Dedifferentiated amniotic fluid mesenchymal stem cell (primary cell): ENCODE results near the gene DENND1B.
A peak's percentile ranks its signal among the peaks of the same experiment; 100 is the strongest.
"Not testable (repeated sequence)": the region's sequence is repeated elsewhere in the genome, so short reads cannot be mapped to it uniquely, and the experiment has no call there.

ENCODE experiments used
- DNase-seq: peaks from one replicate; pipeline ENCODE4 v3.0.0-alpha.2; 2016; ENCODE audit errors: extremely low spot score

The DENND1B gene

DNA sequence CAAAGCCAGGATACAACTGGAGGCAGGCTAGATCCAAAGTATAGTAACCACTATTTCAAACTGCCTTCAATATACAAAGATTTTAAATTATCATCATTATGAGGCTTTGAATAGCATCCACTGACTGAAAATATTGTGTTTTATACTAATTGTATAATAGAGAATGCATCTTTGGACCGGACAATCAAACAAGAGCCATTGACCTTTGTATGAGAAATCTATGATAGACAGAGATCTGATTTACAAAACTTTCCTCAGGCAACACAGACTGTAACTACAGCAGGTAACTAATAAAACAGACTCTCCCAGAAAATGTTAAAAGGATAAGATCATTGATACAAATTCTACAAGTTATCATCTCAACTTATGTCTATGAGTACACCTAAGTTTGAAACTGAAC lies 152.9 kb downstream of the DENND1B start:
- no peak for DNase-seq

DNA sequence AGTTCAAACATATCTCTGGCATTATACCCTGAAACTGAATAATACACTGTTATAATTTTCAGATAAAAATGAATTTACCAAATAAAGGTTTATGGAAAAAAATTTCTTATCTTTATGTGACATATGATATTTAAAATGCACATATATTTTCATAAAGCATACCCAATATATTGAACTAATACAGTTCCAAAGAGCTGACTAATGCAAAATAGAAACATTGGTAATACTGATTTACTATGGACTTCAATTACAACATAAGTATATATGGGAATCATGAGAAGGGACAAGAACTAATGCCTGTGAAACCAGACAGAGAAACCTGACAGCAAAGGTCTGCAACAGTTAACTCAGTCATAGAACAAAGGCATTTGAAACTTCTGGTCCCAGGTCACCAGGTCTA lies 153.5 kb downstream of the DENND1B start:
- no peak for DNase-seq

DNA sequence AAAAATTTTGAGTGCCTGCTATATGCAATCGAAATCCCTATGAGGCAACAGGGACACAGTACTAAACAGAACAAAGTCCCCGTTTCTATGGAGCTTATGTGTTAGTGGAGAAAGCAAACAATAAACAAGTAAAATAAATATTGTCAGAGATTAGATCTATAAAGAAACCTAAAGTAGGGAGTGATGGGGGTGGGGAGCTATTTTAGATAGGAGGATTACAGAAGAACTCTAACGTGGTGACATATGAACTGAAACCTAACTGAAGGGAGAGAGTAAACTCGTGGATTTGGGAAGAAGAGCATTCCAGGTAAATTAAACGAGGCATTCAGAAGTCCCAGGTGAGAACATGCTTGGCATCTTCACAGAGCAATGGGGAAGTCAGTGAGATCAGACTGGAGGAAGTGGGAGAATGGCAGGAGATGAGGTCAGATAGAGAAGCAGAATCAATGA lies 154.5 kb downstream of the DENND1B start:
- DNase-seq, result no peak

DNA sequence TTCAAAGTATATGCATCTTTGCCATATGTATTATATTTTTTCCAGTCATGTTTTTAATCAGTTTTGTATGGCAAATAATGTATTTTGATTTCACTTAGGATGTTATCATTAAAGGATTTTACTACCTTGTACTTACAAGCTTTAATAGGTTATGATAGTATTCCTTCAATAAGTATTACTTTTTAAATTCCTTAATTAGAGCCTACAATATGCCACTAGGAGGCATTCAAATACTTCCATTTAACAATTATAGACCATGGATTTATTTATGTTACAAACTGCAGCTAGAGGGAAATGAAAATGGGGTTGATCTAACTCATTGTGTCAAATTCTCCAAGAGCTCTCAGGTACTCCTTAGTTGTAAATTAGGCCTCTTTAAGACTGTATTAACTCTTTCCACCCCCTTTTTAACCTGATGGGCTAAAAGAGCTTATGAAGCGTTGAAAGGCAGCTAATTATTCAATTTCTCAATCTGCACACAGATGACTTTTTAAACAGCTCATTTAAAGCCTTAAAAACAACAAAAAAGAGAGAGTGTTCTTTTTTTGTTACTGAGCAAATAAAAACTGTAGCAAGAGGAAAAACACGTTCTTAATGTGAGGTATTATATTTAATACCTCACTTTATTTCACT lies 156.2 kb downstream of the DENND1B start:
- DNase-seq, result peak; percentile 36

DNA sequence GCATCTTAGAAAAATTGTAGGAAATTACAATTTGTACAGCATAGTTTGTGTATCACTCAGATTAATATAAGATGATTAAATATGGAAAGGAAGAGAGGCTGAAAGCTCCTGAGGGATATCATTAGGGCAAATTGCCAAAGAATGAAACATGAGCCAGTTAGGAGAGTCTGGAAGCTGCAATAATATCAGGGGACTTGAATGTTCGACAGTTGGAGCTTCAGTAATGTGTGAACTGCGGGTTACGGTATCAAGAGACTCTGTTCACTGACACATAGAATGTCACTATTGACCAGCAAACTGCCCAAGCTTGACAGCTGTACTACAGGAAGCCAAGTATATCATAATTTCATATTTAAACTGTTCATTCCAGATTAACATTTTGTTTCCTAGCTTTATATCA lies 157.2 kb downstream of the DENND1B start:
- no peak for DNase-seq

DNA sequence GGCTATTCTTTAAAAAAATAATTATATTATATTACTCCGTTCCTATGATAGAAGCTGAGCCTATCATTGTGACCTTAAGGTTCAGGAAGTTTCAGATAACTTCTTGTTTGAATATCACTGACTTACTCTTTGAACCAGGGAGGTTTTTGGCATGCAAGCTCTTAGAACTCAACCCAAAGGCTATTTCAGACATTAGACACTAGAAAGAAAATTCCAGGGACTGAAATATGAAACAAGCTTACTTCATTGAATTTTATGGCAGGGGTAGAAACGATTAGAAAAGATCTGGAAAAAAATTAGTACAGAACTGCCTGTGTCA lies 159.6 kb downstream of the DENND1B start:
- no peak for DNase-seq

DNA sequence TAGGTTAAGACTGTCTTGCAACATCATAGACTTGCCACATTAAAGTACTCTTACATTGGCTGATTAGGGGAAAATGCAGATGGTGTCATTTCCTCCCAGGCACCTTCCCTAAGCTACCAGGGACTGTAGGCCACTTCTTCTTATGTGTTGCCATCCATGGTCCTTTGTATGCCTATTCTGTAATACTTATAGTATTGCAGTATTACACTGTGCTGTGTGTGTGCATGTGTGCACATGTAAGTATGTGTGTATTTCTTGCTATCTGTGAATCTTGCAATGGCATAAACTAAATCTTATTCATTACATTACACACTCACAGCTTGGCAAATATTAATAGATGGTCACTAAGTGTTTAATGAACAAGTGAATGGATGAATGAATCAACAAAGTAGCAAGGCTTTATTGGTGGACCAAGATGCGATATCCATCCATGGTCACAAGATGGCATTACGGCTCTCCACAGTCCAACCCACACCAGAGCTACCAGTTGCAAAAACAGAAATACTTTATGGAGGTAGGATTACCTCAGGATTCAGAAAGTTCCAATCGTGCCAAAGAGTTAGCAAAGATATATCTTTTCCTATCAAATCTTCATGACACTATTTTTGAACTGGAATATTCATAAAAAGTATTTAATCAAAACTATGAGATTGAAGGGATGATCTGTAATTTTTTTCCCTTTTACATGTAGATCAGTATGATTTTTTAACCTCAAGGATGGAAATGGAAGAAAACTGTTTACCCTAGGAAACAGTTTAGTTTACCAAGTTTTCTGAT lies 160.2 kb downstream of the DENND1B start:
- peak; percentile 65 for DNase-seq

DNA sequence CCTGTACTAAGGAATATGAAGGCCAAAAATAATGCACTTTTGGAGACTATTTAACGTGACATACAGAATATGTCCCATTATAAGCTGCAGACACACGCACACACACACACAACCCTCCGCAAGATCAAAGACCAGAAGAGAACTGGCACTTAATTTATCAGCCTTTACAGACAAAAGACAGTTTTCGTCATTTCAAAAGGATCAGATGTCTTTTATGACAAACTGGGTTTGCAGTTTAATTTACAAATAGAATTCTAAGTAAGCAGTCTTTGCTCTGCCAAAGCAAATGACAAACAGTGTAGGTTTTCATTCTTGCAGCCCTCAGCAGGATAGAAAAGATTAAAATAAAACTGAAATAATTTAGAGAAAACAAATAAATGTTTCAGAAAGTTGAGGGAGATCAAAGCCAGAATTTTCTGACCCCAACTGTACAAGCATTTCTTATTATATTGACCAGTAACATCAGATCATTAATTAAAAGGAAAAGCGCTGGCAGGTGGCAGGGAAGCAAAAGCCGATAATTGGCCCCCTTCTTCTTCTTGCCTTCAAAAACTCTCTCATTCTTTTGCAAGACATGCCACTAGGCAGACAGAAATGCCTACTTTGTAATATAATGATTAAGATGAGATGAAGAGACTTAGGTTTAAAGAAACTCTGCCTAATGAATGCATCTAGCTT lies 169.0 kb downstream of the DENND1B start:
- no peak for DNase-seq

DNA sequence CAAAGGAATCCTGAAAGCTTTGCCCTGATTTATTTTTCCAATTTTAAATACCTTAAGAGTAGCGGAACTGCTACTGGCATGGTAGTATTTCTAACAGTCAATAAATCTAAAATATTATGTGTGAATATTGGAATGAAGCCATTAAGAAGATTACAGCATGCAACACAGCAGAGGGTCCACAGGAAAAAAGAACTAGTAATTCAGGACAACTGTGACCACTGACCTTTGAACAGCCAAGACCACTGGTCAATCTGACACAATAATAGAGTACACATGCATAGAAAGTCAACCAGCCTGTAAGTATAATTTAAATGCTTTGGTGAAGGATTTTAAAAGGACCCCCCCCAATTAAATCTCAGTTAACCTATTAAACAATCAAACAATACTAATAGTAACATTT lies 171.0 kb downstream of the DENND1B start:
- DNase-seq, result no peak

DNA sequence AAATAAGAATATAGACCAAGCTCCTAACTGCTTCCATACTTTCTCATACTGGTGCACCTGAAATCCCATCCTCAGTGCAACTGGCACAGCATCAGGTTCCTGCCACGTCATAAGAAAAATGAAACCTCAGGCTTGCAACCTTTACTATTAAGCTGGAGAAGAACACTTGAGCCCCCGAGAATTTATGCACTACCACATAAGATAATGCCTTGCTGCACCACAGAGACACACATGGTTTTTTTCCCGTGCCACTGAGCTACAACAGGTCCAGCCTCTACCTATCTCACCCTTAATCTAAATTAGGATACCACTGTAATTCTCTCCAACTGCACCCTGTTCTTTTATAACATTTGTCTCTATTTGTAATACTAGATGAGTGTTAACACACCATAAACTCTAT lies 174.5 kb downstream of the DENND1B start:
- no peak for DNase-seq

DNA sequence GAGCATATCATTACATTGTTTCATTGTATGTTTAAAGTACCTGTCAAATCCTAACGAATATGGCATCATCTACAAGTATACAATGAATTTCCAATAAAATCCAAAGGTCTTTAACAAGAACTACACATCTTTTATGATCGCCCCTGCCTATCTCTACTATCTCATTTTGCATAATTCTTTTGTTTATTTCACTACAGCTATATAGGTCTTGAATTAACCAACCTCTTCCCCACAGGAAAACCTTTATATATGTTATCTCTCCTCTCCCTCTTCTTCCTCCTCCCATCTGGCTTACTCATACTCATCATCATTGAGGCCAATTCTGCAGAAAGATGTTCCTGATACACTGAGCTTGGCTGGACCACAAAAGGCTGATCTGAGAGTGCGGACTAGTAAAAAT lies 175.5 kb downstream of the DENND1B start:
- DNase-seq, result no peak

DNA sequence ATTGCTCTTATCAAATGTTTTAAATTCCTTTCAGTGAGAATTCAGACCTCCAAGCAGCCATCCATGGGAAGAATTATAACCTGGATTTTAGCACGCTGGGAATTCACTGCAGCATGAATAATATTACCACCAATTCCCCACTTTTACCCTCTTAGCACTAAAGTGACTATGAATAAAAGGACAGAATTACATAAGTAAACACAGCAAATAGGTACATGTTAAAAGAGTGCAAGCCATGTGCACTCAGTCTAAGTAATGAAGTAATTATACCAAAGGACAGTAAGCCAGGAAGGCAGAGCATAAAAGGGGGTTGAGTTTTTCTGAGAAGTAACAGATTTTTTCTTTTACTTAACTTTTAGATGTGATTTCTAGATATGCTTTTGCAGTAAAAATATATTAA lies 176.3 kb downstream of the DENND1B start:
- DNase-seq, result no peak

DNA sequence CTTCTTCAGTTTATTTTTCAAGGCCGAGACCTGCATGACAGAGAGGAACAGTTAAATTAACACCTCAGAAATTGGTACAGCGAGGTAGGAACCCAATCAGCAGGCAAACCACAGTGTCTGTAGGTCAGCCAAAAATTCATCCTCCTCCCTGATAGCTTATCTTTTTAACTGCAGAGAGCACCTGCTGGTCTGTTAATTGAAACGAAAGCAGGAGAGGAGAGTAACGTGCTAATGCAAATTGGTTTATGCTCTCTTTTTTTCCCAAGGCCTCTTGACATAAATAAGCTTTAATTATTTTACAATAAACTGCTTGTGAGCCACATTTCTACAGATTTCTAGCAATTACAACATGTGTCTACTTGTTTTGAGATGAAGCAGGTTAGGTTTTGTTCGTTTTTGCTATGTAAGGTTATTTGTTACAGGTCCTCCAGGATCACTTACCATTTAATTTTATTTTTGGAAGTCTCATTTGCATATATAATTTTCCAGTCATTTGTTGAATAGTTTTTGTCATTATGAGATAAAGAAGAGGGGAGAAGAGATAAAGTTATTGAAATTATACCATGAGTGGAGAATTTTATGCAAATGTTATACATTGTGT lies 179.9 kb downstream of the DENND1B start:
- DNase-seq, result no peak

DNA sequence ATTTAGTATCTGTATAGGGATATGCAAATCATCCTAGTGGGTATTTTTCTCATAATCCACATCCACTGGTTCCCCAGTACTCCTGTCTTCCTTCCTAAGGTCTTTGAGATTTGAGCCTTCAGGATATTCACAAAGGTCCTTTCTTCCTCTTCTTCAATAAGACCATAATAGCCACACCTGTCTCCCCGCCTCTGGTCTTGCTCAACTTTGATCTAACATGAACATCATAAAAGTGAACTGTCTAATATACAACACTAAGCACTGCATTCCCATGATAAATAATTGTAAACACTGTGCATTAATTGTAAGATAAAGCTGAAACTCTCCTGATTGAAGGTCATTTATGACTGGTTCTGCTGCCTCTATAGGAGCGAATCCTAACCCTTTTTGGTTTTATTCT lies 184.6 kb downstream of the DENND1B start:
- no peak for DNase-seq

DNA sequence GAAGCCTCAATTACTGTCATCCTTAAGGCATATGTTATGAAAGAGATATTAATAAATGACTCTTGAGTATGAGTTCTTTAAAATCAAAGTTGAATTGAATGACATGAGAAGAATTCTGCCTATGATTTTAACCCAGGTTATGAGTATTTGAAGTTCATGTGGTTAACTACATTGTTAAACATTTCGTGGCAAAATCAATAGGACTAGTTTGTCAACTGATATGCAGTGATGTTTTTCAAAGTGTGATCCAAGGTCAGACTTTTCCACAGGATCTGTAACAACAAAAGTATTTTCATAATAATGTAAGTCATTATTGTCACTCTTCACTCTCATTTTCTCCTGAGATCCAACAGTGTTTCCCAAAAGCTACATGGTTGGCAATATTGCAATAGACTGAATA lies 189.5 kb downstream of the DENND1B start:
- DNase-seq, result no peak

DNA sequence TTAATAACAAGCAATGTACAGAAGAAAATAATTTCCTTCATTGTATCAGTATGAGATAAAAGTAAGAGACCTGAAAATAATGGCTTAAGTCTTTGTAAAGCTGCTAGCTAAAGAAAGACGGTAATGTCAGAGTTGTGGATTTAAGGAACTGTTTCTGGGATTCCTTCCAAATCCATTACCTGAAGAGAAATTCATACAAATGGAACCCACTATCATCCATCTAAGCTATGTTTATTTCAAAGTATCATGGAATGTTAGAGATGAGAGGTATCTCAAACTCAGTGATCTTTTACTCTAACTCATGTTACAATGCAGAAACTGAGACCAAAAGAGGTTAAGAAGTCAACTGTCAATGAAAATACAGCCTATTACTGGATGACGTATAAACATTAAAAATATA lies 197.7 kb downstream of the DENND1B start:
- DNase-seq, result no peak

DNA sequence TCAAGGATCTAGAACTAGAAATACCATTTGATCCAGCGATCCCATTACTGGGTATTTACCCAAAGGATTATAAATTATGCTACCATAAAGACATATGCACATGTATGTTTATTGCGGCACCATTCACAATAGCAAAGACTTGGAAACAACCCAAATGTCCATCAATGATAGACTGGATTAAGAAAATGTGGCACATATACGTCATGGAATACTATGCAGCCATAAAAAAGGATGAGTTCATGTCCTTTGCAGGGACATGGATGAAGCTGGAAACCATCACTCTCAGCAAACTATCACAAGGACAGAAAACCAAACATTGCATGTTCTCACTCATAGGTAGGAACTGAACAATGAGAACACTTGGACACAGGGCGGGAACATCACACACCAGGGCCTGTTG lies 199.7 kb downstream of the DENND1B start:
- not testable (repeated sequence) for DNase-seq

DNA sequence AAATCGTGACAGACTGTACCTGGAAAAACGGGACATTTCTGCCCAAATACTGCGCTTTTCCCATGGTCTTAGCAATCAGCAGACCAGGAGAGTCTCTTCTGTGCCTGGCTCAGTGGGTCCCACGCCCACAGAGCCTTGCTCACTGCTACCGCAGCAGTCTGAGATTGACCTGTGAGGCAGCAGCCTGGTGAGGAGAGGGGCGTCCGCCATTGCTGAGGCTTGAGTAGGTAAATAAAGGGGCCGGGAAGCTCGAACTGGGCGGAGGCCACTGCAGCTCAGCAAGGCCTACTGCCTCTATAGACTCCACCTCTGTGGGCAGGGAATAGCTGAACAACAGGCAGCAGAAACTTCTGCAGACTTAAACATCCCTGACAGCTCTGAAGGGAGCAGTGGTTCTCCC lies 203.1 kb downstream of the DENND1B start:
- no peak for DNase-seq

DNA sequence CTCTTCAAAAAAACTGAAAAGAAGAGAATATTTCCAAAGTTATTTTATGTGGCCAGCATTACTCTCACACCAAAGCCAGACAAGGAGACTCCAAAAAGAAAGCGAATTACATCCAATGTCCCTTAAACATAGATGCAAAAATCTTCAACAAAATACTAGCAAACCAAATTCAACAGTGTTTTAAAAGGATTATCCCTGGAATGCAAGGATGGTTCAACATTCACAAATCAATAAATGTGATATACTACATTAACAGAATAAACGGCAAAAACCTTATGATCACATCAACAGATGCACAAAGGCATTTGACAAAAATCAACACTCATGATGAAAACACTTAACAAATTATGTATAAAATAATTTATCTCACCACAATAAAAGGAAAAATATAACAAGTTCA lies 207.8 kb downstream of the DENND1B start:
- DNase-seq, result no peak

DNA sequence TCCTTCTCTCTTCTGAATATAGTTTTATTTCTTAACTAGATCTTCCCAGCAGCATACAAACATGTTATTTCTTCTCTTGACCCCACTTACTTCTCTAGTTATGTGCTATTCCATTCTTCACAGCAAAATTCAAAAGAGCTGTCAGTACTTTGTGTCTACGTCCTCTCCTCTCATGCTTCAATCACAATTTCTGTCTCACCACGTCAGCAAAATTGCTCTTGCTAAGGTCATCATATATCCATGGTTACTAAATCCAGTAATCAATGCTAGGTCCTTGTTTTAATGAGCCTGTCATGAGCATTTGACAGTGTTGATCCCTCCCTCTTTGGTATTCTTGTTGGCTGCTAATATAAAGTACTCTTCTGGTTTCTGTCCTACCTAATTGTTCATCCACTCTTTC lies 214.2 kb downstream of the DENND1B start:
- no peak for DNase-seq

DNA sequence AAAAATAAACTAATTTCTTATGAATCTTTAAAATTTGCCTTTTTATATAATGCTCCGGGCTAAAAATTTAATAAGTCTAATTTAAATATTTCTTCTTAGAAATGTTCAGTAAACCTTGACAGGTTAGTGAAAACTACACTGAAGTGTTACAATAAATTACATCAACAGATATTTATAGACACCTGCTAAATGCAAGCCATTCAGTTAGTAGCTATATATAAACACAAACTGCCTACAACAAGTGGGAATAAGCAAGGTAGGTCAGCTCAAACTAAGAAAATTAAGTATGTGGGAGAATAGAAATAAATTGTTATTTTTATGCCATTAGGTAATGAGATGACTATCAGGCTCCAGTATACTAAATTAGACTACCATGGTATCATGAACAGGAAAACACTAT lies 215.6 kb downstream of the DENND1B start:
- DNase-seq, result no peak

DNA sequence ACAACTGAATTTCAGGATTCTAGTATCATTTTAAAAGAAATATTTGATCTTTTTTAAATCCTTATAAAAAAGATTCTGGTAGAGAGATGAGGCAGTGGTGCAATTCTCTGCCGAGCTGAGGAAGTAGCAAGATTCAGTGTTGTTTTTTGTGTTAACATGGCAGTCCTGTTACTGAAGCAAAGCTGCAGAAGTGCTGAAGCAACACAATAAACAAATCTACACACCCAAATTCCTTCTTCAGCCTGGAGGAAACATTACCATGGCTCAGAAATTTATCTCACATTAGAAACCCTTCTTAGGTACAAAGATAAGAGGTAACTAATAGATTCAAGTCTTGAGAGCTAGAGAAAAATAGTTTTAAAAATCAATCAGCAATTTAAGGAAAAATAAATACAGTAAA lies 216.0 kb downstream of the DENND1B start:
- no peak for DNase-seq

DNA sequence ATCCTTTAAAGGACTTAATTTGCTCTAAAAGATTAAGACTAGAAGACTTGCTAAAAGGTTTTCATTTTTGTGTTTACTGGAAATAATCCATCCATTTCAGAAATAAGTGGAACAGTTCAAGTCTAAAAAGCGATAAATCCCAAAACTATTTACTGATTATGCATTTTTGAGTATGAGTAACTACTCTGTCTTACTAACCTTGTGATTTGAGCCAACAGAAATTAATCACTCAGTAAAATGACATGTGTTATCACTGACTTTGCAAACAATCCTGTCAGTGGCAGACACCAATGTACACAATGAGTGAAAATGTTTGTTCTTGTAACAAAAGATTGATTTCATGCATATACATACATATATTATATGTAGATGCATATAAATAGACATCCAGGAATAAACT lies 218.0 kb downstream of the DENND1B start:
- DNase-seq, result no peak
